Hepatocyte (in vitro differentiated cells): ENCODE data around the gene PPP1R2C. TPM values are rescaled to one million over a fixed set of nuclear protein-coding genes. Genes with fewer than 3 reads are reported as not detected.
A peak's percentile ranks its signal among the peaks of the same experiment; 100 is the strongest.

Source experiments
- DNase-seq: peaks from one replicate; pipeline ENCODE4 v3.0.0-alpha.2; 2016; ENCODE audit warnings: low spot score
- H2AFZ ChIP-seq: fragments of 200-600 bp; sonication (generic); 2 replicates; pipeline ENCODE4 v1.6.0; 2016; ENCODE audit warnings: antibody characterized with exemption, mild to moderate bottlenecking
- H3K27ac ChIP-seq: fragments of 200-600 bp; sonication (generic); 2 replicates; pipeline ENCODE4 v1.5.1; 2016; ENCODE audit warnings: mild to moderate bottlenecking
- H3K27me3 ChIP-seq: fragments of 200-600 bp; sonication (generic); 2 replicates; pipeline ENCODE4 v1.6.1; 2016
- H3K36me3 ChIP-seq: fragments of 200-600 bp; sonication (generic); replicated peaks from 2 replicates; pipeline ENCODE4 v1.5.1; 2016; ENCODE audit warnings: low read depth; ENCODE audit not compliant: insufficient read depth
- H3K4me1 ChIP-seq: fragments of 200-600 bp; sonication (generic); 2 replicates; pipeline ENCODE4 v1.5.1; 2016; ENCODE audit warnings: mild to moderate bottlenecking, moderate library complexity; ENCODE audit not compliant: insufficient read depth
- H3K4me2 ChIP-seq: fragments of 200-600 bp; sonication (generic); 2 replicates; pipeline ENCODE4 v1.6.0; 2016
- H3K4me3 ChIP-seq: fragments of 200-600 bp; sonication (generic); 2 replicates; pipeline ENCODE4 v1.5.1; 2016; ENCODE audit warnings: mild to moderate bottlenecking
- H3K79me2 ChIP-seq: fragments of 200-600 bp; sonication (generic); 2 replicates; pipeline ENCODE4 v1.6.0; 2017; ENCODE audit warnings: mild to moderate bottlenecking
- H3K9me2 ChIP-seq: fragments of 200-600 bp; sonication (generic); replicated peaks from 2 replicates; pipeline ENCODE4 v1.6.0; 2017; ENCODE audit warnings: mild to moderate bottlenecking; ENCODE audit not compliant: insufficient read depth
- H3K9me3 ChIP-seq: fragments of 200-600 bp; sonication (generic); 2 replicates; pipeline ENCODE4 v1.5.1; 2016; ENCODE audit warnings: low read depth, mild to moderate bottlenecking
- H4K20me1 ChIP-seq: fragments of 200-600 bp; sonication (generic); 2 replicates; pipeline ENCODE4 v1.6.0; 2016; ENCODE audit warnings: mild to moderate bottlenecking; ENCODE audit not compliant: insufficient read depth, poor library complexity, severe bottlenecking
- CTCF ChIP-seq: fragments of 200-600 bp; sonication (generic); IDR thresholded peaks from 2 replicates; pipeline ENCODE4 v1.5.1; 2016; ENCODE audit warnings: antibody characterized with exemption, mild to moderate bottlenecking; ENCODE audit not compliant: poor library complexity
- EZH2 ChIP-seq: fragments of 200-600 bp; sonication (generic); IDR thresholded peaks from 2 replicates; pipeline ENCODE4 v1.6.1; 2016; ENCODE audit warnings: antibody characterized with exemption, mild to moderate bottlenecking, borderline replicate concordance
- EZH2phosphoT487 ChIP-seq: fragments of 200-600 bp; sonication (generic); IDR thresholded peaks from one replicate; pipeline ENCODE4 v1.6.1; 2018; ENCODE audit warnings: antibody characterized with exemption, mild to moderate bottlenecking, low read depth, moderate library complexity; ENCODE audit not compliant: unreplicated experiment, severe bottlenecking
- WGBS: methylation state at CpG from one replicate; pipeline ENCODE4 v1.1.6; 2016; ENCODE audit warnings: low lambda C conversion rate; ENCODE audit errors: missing lambda C conversion rate; 5-methylcytosine and 5-hydroxymethylcytosine counted together
- polyA plus RNA-seq: library from polyadenylated mRNA; unstranded; fragments of >200 nt; fragmentation: Nextera tagmentation; extraction: Ambion mirVana; gene quantifications from 2 replicates; pipeline ENCODE4 v1.2.1, GENCODE V29; 2016
- total RNA-seq: library from RNA; depleted of rRNA; stranded (reverse); fragments of >200 nt; gene quantifications from 2 replicates; pipeline ENCODE4 v1.2.3, GENCODE V29; 2014

The PPP1R2C gene
- total and polyA plus RNA-seq, 2 experiments from 2014 or later = not detected

GRCh38 chrX:42751573-42751972 lies 26.4 kb downstream of the PPP1R2C start:
- H3K27me3 ChIP-seq = no peaks in the 10 kb centered on the region
- H3K27ac ChIP-seq = no peak overlapping the region
- H3K36me3 ChIP-seq = no peaks in the 10 kb centered on the region
- no peaks in the 10 kb centered on the region for H4K20me1 ChIP-seq
- no peak overlapping the region for H3K4me2 ChIP-seq
- DNase-seq = no peak
- 94% methylated on average over 3 of the region's 3 CpGs for WGBS
- H3K9me3 ChIP-seq = no peaks in the 10 kb centered on the region
- H3K4me1 ChIP-seq = peaks cover 28% of the 10 kb centered on the region
- H3K79me2 ChIP-seq = no peaks in the 10 kb centered on the region
- no peak overlapping the region for H3K4me3 ChIP-seq
- no peaks in the 10 kb centered on the region for H3K9me2 ChIP-seq
- TF ChIP-seq EZH2 (no peak), CTCF (no peak), EZH2phosphoT487 (no peak)
- no peak overlapping the region for H2AFZ ChIP-seq

- no peaks in the 10 kb centered on the region for H3K9me2 ChIP-seq
- H4K20me1 ChIP-seq = no peaks in the 10 kb centered on the region
- TF ChIP-seq CTCF = no peak
- TF ChIP-seq EZH2 = no peak
- TF ChIP-seq EZH2phosphoT487 = no peak
- 65% methylated on average over 5 of the region's 5 CpGs for WGBS
- no peaks in the 10 kb centered on the region for H3K79me2 ChIP-seq
- no peaks in the 10 kb centered on the region for H3K9me3 ChIP-seq
- DNase-seq = no peak
- H3K27ac ChIP-seq = no peak overlapping the region
- no peaks in the 10 kb centered on the region for H3K27me3 ChIP-seq
- H3K4me2 ChIP-seq = no peak overlapping the region
- H3K36me3 ChIP-seq = no peaks in the 10 kb centered on the region
- H3K4me1 ChIP-seq = peaks cover 5% of the 10 kb centered on the region
- H3K4me3 ChIP-seq = no peak overlapping the region
- H2AFZ ChIP-seq = no peak overlapping the region
These were observed 29.7 kb downstream of the PPP1R2C start for GRCh38 chrX:42748067-42748850.

GRCh38 chrX:42746606-42747005 lies 31.4 kb downstream of the PPP1R2C start:
- peak; percentile 19 for DNase-seq
- Histone ChIP-seq H3K79me2 (no peaks in the 10 kb centered on the region), H3K4me2 (no peak overlapping the region), H2AFZ (no peak overlapping the region), H3K4me3 (no peak overlapping the region), H3K27me3 (no peaks in the 10 kb centered on the region), H3K4me1 (no peaks in the 10 kb centered on the region), H3K9me2 (no peaks in the 10 kb centered on the region), H4K20me1 (no peaks in the 10 kb centered on the region), H3K9me3 (no peaks in the 10 kb centered on the region), H3K27ac (no peak overlapping the region), H3K36me3 (no peaks in the 10 kb centered on the region)
- WGBS = 54% methylated on average over 2 of the region's 2 CpGs
- TF ChIP-seq EZH2phosphoT487 (no peak), CTCF (no peak), EZH2 (no peak)
